Stomach smooth muscle (tissue), 2 donors: ENCODE data around the gene TRPM8.

Experiments
- H3K27ac ChIP-seq: one replicate; pipeline ENCODE4 v1.7.0; 2013; ENCODE audit warnings: mild to moderate bottlenecking, low read length, inconsistent platforms
- H3K27me3 ChIP-seq, 2 donors: one replicate each; pipeline ENCODE4 v1.7.0; 2013; ENCODE audit warnings: low read length in 2 of 2; ENCODE audit not compliant: insufficient read depth in 2 of 2, control insufficient read depth in 1 of 2
- H3K36me3 ChIP-seq, 2 donors: one replicate each; pipeline ENCODE4 v1.7.0; 2013; ENCODE audit warnings: low read length in 2 of 2; ENCODE audit not compliant: control insufficient read depth in 2 of 2, insufficient read depth in 2 of 2
- H3K4me1 ChIP-seq: one replicate; pipeline ENCODE4 v1.7.0; 2013; ENCODE audit warnings: low read length; ENCODE audit not compliant: control insufficient read depth, insufficient read depth
- H3K4me3 ChIP-seq, 2 donors: one replicate each; pipeline ENCODE4 v1.7.0; 2013; ENCODE audit warnings: low read length in 2 of 2
- H3K9ac ChIP-seq, 2 donors: one replicate each; pipeline ENCODE4 v1.7.0; 2013; ENCODE audit warnings: low read length in 2 of 2, mild to moderate bottlenecking in 1 of 2
- H3K9me3 ChIP-seq, 2 donors: one replicate each; pipeline ENCODE4 v1.7.0; 2013; ENCODE audit warnings: low read length in 2 of 2; ENCODE audit not compliant: control insufficient read depth in 2 of 2
- donor health status: healthy.
- donor health status: Pancreatic carcinoma.

Gene TRPM8

DNA sequence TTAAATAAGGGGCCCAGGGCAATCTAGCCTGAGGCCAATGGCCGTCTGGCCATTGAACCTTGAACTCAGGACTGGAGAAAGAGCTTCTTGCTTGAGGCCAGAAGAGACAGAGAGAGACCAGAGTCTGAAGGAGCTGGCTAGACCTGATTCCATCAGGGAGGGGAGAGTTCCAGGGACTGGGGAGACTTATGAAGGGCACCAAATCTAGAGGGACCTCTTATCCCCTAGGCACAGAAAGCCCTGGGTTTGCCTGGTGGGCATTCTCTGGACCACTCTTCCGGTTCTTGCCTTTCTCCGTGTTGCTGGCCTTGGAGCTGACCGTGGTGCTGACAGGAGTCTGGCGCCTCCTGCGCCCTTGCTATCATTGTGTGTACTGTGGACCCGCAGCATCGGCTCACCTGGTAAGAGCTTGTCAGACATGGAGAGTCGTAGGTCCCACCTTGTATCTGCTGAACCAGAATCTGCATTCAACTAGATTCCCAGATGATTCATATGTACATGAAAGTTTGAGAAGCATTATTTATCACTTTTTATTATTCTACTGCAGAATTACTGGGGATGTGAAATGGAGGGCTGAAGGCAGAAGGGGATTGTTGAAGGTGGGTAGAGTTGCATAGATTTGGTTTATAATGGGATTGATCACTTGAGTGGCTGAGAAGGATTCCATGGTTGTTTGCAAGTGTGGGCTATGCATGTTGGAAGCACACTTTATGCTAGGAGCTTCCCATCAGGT is 4.3 kb upstream of the TRPM8 start:
- peaks cover 3 to 8% of the 10 kb centered on the region in 2 donors for H3K27me3 ChIP-seq
- no peaks in the 10 kb centered on the region for H3K9me3 ChIP-seq
- H3K36me3 ChIP-seq, result no peaks in the 10 kb centered on the region
- H3K27ac ChIP-seq, result no peak overlapping the region
- H3K4me1 ChIP-seq, result no peaks in the 10 kb centered on the region
- no peak overlapping the region for H3K4me3 ChIP-seq
- no peak overlapping the region for H3K9ac ChIP-seq

- no peaks in the 10 kb centered on the region for H3K36me3 ChIP-seq
- H3K27ac ChIP-seq, result no peak overlapping the region
- peaks cover 3 to 8% of the 10 kb centered on the region in 2 donors for H3K27me3 ChIP-seq
- no peaks in the 10 kb centered on the region for H3K4me1 ChIP-seq
- H3K9ac ChIP-seq, result no peak overlapping the region
- H3K9me3 ChIP-seq, result no peaks in the 10 kb centered on the region
- no peak overlapping the region for H3K4me3 ChIP-seq
These were observed 2.0 kb upstream of the TRPM8 start for GRCh38 chr2:233915128-233915527.

DNA sequence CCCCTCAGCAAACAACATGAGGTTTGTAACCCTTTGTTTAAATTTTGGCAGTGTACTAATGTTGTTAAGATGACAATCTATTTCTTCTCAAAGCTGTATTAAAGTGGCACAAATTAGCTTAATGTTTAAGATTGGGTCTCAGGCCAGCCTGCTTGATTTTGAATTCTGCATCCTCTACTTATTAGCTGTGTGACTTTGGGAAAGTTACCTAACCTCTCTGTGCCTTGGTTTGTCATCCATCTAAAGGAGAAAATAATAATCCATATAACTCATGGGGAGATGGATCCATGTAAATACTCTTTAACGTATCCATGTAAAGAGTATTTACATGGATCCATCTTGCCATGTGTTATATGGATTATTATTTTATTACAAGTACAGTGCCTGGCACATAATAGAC is 2.1 kb downstream of the TRPM8 start:
- Histone ChIP-seq H3K9ac (no peak overlapping the region), H3K4me1 (no peaks in the 10 kb centered on the region), H3K27ac (no peak overlapping the region), H3K27me3 (peaks cover under 1 to 6% of the 10 kb centered on the region in 2 donors), H3K36me3 (no peaks in the 10 kb centered on the region), H3K9me3 (no peaks in the 10 kb centered on the region), H3K4me3 (no peak overlapping the region)

DNA sequence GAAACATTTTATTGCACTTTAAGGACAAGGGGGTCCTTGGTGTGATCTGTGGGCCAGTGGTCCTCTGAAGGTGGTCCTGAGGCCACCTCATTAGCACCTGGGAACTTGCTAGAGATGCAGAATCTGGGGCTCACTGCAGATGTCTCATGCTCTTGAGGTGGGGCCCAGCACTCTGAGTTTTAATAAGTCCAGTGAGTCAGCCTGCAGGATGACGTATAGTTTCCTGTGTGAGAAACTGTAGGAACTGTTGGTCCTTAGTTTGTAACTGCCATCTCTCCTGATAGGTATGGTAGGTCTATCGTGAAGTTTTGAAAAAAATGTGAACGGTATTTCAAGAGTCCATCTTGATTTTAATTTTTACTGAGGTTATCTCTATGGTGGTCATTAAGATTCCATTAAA is 2.8 kb downstream of the TRPM8 start:
- Histone ChIP-seq H3K27me3 (peaks cover 0 to 12% of the 10 kb centered on the region in 2 donors), H3K9ac (no peak overlapping the region), H3K4me3 (no peak overlapping the region), H3K27ac (no peak overlapping the region), H3K36me3 (no peaks in the 10 kb centered on the region), H3K4me1 (no peaks in the 10 kb centered on the region), H3K9me3 (no peaks in the 10 kb centered on the region)

GRCh38 chr2:233922471-233922870 is 5.3 kb downstream of the TRPM8 start:
- Histone ChIP-seq H3K4me1 (no peaks in the 10 kb centered on the region), H3K9me3 (no peaks in the 10 kb centered on the region)

DNA sequence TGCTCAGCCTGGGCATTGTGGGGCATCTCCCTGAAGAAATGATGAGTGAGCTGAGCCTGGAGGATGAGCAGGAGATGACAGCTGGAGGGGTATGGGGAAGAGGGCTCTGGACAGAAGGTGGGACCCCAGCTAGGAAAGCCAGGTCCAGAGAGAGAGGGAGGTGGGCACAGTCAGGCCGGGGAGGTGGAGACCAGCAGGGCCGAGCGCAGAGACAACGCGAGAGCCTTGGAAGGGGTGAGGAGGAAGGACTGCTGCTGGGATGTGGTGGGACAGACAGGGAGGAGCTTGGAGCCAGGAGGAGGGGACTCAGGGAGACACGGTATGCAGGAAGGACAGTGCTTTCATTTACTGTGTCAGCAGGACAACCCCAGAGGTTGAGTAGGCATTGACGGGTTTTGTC is 8.2 kb downstream of the TRPM8 start:
- Histone ChIP-seq H3K4me3 (no peak overlapping the region), H3K36me3 (no peaks in the 10 kb centered on the region), H3K4me1 (no peaks in the 10 kb centered on the region), H3K9ac (no peak overlapping the region), H3K9me3 (no peaks in the 10 kb centered on the region), H3K27me3 (peaks cover 4 to 21% of the 10 kb centered on the region in 2 donors), H3K27ac (no peak overlapping the region)

More at GRCh38 chr2:233922471-233922870, 5.3 kb downstream of the TRPM8 start:
- Histone ChIP-seq H3K9ac (no peak overlapping the region), H3K36me3 (no peaks in the 10 kb centered on the region), H3K27ac (no peak overlapping the region), H3K4me3 (no peak overlapping the region), H3K27me3 (peaks cover 0 to 21% of the 10 kb centered on the region in 2 donors)

DNA sequence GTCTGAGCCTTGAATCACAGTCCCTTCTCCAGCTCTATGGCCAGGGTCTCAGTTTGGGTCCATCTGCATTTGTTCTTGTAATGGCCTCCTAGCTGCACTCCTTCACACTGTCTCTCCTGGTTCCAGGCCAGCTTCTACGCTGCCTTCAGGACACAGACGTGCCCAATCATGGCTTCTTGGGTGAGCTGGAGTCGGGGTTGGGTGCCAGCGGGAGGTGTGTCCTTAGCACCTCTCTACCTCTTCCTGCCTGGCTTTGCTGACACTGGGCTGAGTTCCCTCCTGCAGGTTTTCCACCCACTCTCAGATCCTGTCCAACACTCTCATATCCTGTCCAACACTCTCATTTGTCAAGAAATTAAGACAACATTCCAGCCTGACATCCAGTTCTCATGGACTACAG is 9.6 kb downstream of the TRPM8 start:
- Histone ChIP-seq H3K4me3 (no peak overlapping the region), H3K4me1 (no peaks in the 10 kb centered on the region), H3K36me3 (no peaks in the 10 kb centered on the region), H3K9ac (no peak overlapping the region), H3K9me3 (no peaks in the 10 kb centered on the region), H3K27ac (no peak overlapping the region), H3K27me3 (peaks cover 4 to 23% of the 10 kb centered on the region in 2 donors)

DNA sequence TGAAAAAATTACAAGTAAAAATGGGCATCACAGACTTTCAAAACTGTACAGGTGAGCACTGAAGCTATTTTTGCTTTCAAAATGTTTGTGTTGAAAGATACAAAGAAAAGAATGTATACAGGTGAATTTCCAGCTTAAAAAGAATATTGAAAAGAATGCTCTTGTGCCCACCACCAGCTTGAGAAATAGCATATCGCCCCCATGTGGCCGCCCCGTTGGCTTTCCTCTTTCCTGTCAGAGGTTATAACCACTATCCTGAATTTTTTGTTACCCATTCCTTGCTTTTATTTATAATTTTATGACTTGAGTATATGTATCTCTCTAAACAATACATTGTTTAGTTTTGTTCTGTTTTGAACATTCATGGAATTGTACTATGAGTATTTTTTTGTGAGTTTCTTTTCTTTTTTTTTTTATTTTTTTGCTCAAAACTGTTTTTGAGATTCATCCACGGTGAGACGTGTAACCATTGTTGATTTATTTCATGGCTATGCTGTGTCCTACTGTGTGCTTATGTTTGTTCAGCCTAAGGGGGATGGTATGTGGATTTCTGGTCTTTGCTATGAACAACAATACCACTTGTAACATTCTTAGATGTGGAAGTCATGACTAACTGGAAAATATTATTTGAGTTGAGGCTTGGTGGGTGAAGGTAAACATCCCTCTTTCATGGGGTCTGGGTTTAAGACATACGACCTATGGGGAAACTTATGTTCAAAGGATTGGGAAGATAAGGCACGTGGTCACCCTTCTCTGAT is 11.6 kb downstream of the TRPM8 start:
- H3K4me3 ChIP-seq, result no peak overlapping the region
- no peaks in the 10 kb centered on the region for H3K36me3 ChIP-seq
- H3K27me3 ChIP-seq, result peaks cover 14 to 27% of the 10 kb centered on the region in 2 donors
- H3K4me1 ChIP-seq, result no peaks in the 10 kb centered on the region
- H3K9ac ChIP-seq, result no peak overlapping the region
- H3K27ac ChIP-seq, result no peak overlapping the region
- H3K9me3 ChIP-seq, result no peaks in the 10 kb centered on the region

DNA sequence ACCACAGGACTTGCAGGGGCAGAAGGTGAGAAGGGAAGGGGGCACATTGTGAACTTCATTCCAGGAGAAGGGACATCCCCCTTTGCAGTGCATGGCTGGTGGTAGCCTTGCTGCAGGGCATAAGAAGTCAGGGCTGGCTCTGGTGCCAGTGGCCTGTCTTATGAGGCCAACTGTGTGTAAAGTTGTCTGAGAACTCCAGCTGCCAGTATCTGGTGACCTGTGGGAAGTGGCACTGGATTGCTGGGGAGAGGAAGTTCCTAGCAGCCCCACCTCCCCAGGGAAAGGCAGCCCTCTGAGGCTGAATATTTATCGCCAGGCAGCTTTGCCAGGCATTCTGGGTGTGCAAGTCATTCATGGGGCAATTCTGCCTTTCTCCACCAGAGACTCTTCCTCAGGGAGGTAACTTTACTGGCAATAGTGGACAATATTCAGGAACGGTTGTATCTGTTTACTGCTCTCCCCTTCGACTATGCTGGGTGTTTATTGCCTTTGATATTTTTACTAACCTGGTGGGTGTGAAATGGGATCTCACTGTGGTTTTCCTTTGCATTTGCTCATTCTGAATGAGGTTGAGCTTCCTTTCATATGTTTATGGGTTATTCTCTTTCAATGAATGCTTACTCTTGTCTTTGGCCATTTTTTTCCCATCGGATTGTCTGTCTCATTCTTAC is 12.3 kb downstream of the TRPM8 start:
- no peak overlapping the region for H3K9ac ChIP-seq
- H3K4me1 ChIP-seq, result no peaks in the 10 kb centered on the region
- no peak overlapping the region for H3K27ac ChIP-seq
- H3K36me3 ChIP-seq, result no peaks in the 10 kb centered on the region
- peaks cover 14 to 20% of the 10 kb centered on the region in 2 donors for H3K27me3 ChIP-seq
- no peak overlapping the region for H3K4me3 ChIP-seq
- no peaks in the 10 kb centered on the region for H3K9me3 ChIP-seq

DNA sequence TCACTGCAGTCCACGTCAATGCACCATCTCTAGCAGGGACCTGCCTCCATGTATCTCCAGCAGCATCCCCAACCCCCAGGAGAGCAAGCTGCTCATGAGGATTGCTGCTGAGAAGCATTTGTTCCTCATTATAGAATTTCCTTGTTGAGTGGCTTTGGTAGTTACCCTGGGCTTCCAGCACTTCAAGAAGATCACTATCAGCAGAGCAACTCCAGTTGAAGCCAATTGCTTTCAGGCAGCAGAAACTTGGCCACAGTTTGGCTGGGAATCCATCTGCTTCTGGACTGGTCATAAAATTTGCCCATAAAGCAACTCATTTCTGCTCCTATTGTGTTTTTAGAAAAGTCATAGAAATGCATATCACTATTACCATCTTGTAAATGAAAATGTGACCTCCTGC is 17.4 kb downstream of the TRPM8 start:
- no peaks in the 10 kb centered on the region for H3K4me1 ChIP-seq
- peaks cover 17 to 27% of the 10 kb centered on the region in 2 donors for H3K27me3 ChIP-seq
- H3K9ac ChIP-seq, result no peak overlapping the region
- no peaks in the 10 kb centered on the region for H3K36me3 ChIP-seq
- H3K27ac ChIP-seq, result no peak overlapping the region
- no peak overlapping the region for H3K4me3 ChIP-seq
- H3K9me3 ChIP-seq, result no peaks in the 10 kb centered on the region
